SK-N-SH (cell line): ENCODE measurements around the gene PGAM2.
"Not testable (repeated sequence)": the region's sequence is repeated elsewhere in the genome, so short reads cannot be mapped to it uniquely, and the experiment has no call there.

Experiments
- CTCF ChIP-seq: fragments of 200-600 bp; sonication (generic); IDR thresholded peaks from 2 replicates; pipeline ENCODE4 v1.6.1; 2017; ENCODE audit warnings: antibody characterized with exemption, mild to moderate bottlenecking, moderate library complexity
- EZH2phosphoT487 ChIP-seq: fragments of 200-600 bp; sonication (generic); IDR thresholded peaks from 2 replicates; pipeline ENCODE4 v1.6.1; 2017; ENCODE audit warnings: low read depth, mixed run types, mild to moderate bottlenecking, antibody characterized with exemption, moderate library complexity, borderline replicate concordance
- PBX3 ChIP-seq: IDR thresholded peaks from 2 replicates; pipeline ENCODE4; 2012
- RFX5 ChIP-seq: IDR thresholded peaks from 2 replicates; pipeline ENCODE4 v1.6.1; 2012; ENCODE audit warnings: mild to moderate bottlenecking, improper control_type of control experiment, low read length
- TAF1 ChIP-seq: IDR thresholded peaks from 2 replicates; pipeline ENCODE4 v1.6.1; 2012; ENCODE audit warnings: low read depth, mild to moderate bottlenecking, low read length, moderate library complexity, borderline replicate concordance

- TF ChIP-seq EZH2phosphoT487, CTCF, TAF1, PBX3, RFX5: not testable (repeated sequence)
Observed at GRCh38 chr7:44032031-44032430, 33.3 kb downstream of the PGAM2 start.
